HepG2 (cell line): ENCODE results near the gene ZFP36L2. TPM values are rescaled to one million over a fixed set of nuclear protein-coding genes. Genes with fewer than 3 reads are reported as not detected.

Source experiments
- ATF5 ChIP-seq: sonication (generic); formaldehyde crosslinking; IDR thresholded peaks from 2 replicates; pipeline ENCODE4 v1.4.0; 2020; ENCODE audit warnings: mild to moderate bottlenecking, low read depth, missing genetic modification reagents
- CBFB ChIP-seq: sonication (generic); formaldehyde crosslinking; IDR thresholded peaks from 2 replicates; pipeline ENCODE4 v1.4.0; 2020; ENCODE audit warnings: missing genetic modification reagents
- CENPBD1 ChIP-seq: sonication (generic); formaldehyde crosslinking; IDR thresholded peaks from 2 replicates; pipeline ENCODE4 v1.8.0; 2022; ENCODE audit warnings: missing genetic modification reagents, low read depth, mild to moderate bottlenecking, borderline replicate concordance
- CENPT ChIP-seq: sonication (generic); formaldehyde crosslinking; IDR thresholded peaks from 2 replicates; pipeline ENCODE4 v1.8.0; 2022; ENCODE audit warnings: low read depth, mild to moderate bottlenecking, moderate library complexity, missing genetic modification reagents
- FOXA3 ChIP-seq: IDR thresholded peaks from 2 replicates; pipeline ENCODE4 v1.6.1; 2016; ENCODE audit warnings: missing genetic modification reagents, missing compliant biosample characterization
- HCFC1 ChIP-seq: fragments of 150-350 bp; IDR thresholded peaks from 2 replicates; pipeline ENCODE4 v1.6.1; 2014; ENCODE audit warnings: low read depth, low read length
- HOXA5 ChIP-seq: sonication (generic); formaldehyde crosslinking; IDR thresholded peaks from 2 replicates; pipeline ENCODE4 v1.4.0; 2020; ENCODE audit warnings: missing genetic modification reagents
- KIAA2018 ChIP-seq: sonication (generic); formaldehyde crosslinking; IDR thresholded peaks from 2 replicates; pipeline ENCODE4 v1.5.0; 2020; ENCODE audit warnings: mild to moderate bottlenecking, missing genetic modification reagents, borderline replicate concordance
- MLLT10 ChIP-seq: sonication (generic); formaldehyde crosslinking; IDR thresholded peaks from 2 replicates; pipeline ENCODE4 v1.4.0; 2020; ENCODE audit warnings: missing genetic modification reagents
- MTA1 ChIP-seq: sonication (generic); formaldehyde crosslinking; IDR thresholded peaks from 2 replicates; pipeline ENCODE4 v1.4.0; 2020; ENCODE audit warnings: missing genetic modification reagents, mild to moderate bottlenecking, borderline replicate concordance
- SMARCE1 ChIP-seq: fragments of 450-650 bp; IDR thresholded peaks from 2 replicates; pipeline ENCODE4 v1.6.1; 2017; ENCODE audit warnings: borderline replicate concordance
- SP2 ChIP-seq: sonication (generic); formaldehyde crosslinking; IDR thresholded peaks from 2 replicates; pipeline ENCODE4 v1.5.1; 2020; ENCODE audit warnings: mild to moderate bottlenecking, missing genetic modification reagents
- XRCC5 ChIP-seq: fragments of 200-400 bp; formaldehyde crosslinking; optimal IDR thresholded peaks from 2 replicates; pipeline ENCODE3; 2017; ENCODE audit warnings: mild to moderate bottlenecking, low read length
- ZNF160 ChIP-seq: sonication (generic); formaldehyde crosslinking; IDR thresholded peaks from 2 replicates; pipeline ENCODE4 v1.8.0; 2022; ENCODE audit warnings: mild to moderate bottlenecking, inconsistent platforms, missing genetic modification reagents
- ZNF574 ChIP-seq: sonication (generic); formaldehyde crosslinking; IDR thresholded peaks from 2 replicates; pipeline ENCODE4 v1.4.0; 2020; ENCODE audit warnings: missing genetic modification reagents
- ZNF878 ChIP-seq: sonication (generic); formaldehyde crosslinking; IDR thresholded peaks from 2 replicates; pipeline ENCODE4 v1.8.1; 2023; ENCODE audit warnings: mild to moderate bottlenecking, missing genetic modification reagents, moderate library complexity
- ZSCAN22 ChIP-seq: sonication (generic); formaldehyde crosslinking; IDR thresholded peaks from 2 replicates; pipeline ENCODE4 v1.4.0; 2020; ENCODE audit warnings: mild to moderate bottlenecking, missing genetic modification reagents
- polyA plus RNA-seq, 8 experiments: library from polyadenylated mRNA; depleted of rRNA in 3 of 8; stranded (reverse) in 7 of 8; unstranded in 1 of 8; fragments of >200 nt; fragmentation: Illumina TruSeq in 4 of 8; extraction: Trizol in 4 of 8; gene quantifications; 2 replicates each; pipeline versions ENCODE4 v1.2.1 to v1.2.3, GENCODE V29; 2011 to 2016; ENCODE audit warnings: low read depth in 4 of 8, missing spikeins in 1 of 8, mixed read lengths in 1 of 8; ENCODE audit not compliant: insufficient read depth in 1 of 8
- total RNA-seq, 5 experiments: library from RNA; depleted of rRNA; stranded (reverse); fragments of >200 nt; fragmentation: Illumina TruSeq; extraction: Trizol; gene quantifications; 2 replicates each; pipeline ENCODE4 v1.2.3, GENCODE V29; 2016; ENCODE audit warnings: low read depth in 1 of 5

Gene ZFP36L2
- total and polyA plus RNA-seq, 2 of the 13 experiments (the other 11 are each of a cell fraction or from before 2014, with no cell fraction given): 11.2 to 21.8 TPM

- TF ChIP-seq KIAA2018 (no peak), ZNF878 (CRISPR knock-in tag) (no peak), CENPBD1 (no peak), ZSCAN22 (CRISPR knock-in tag) (0 out of 2 replicates have a peak, but pooled peaks have one; percentile 22), XRCC5 (no peak), MLLT10 (no peak), FOXA3 (CRISPR knock-in tag) (no peak), ZNF574 (CRISPR knock-in tag) (0 out of 2 replicates have a peak, but pooled peaks have one; percentile 27), HCFC1 (no peak), SMARCE1 (no peak), HOXA5 (CRISPR knock-in tag) (no peak), CENPT (CRISPR knock-in tag) (no peak), ZNF160 (CRISPR knock-in tag) (no peak), ATF5 (CRISPR knock-in tag) (no peak), MTA1 (no peak), SP2 (CRISPR knock-in tag) (no peak), CBFB (no peak)
Measured at GRCh38 chr2:43218702-43219382, 7.6 kb downstream of the ZFP36L2 start (continued).
